ENCODE measurements around the gene PUM1. TPM values are rescaled to one million over a fixed set of nuclear protein-coding genes. Genes with fewer than 3 reads are reported as not detected.

The PUM1 gene
- total and polyA plus RNA-seq, 9 donors, result 36.3 to 125 (median 112) TPM

DNA sequence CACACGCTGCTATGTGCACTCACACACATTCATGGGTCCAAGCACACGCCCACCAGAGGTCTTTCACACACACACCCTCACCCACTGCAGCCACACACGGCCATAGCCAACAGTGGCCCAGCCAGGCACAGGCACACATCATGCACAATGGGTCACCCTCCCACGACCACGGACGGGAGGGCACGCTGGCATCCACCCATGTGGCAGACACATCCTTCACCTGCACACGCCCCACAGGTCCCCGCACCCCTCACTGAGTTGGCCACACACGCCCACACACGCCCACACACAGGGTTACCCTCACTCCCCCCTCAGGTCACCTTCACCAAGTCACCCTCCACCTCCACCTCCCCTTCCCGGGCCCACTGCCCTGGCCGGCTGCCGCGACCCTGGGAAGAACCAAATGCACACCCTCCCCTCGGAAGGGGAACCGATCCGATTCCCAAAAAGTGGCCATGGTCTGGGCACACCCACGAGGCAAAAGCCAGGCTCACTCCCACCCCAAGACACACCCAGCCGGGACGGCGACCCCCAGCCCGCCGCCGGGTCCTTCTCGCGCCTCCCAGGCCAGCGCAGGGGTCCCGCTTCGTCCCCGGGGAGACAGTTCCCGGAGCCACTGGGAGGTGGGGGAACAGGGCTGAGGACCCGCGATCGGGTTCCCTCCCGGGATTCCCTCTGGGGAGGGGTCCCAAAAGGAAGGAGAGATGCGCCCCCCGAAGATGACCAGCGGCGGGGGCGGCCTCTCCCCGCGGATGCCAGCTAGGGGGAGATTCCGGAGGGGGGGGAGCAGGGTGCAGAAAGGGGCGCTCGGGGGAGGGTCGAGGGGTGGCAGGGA is 157.8 kb downstream of the PUM1 start:
- DNase-seq, result peak in 2 of 5 donors; percentile 48 to 51
- no peaks in the 10 kb centered on the region for H3K27me3 ChIP-seq
- 11 to 12% (median 11%) methylated on average over 36 to 47 of the region's 47 CpGs for WGBS, 3 donors
- TF ChIP-seq, protein P1, sequence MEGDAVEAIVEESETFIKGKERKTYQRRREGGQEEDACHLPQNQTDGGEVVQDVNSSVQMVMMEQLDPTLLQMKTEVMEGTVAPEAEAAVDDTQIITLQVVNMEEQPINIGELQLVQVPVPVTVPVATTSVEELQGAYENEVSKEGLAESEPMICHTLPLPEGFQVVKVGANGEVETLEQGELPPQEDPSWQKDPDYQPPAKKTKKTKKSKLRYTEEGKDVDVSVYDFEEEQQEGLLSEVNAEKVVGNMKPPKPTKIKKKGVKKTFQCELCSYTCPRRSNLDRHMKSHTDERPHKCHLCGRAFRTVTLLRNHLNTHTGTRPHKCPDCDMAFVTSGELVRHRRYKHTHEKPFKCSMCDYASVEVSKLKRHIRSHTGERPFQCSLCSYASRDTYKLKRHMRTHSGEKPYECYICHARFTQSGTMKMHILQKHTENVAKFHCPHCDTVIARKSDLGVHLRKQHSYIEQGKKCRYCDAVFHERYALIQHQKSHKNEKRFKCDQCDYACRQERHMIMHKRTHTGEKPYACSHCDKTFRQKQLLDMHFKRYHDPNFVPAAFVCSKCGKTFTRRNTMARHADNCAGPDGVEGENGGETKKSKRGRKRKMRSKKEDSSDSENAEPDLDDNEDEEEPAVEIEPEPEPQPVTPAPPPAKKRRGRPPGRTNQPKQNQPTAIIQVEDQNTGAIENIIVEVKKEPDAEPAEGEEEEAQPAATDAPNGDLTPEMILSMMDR (IDR thresholded peaks at IDR 0.05), result no peak
- H3K27ac ChIP-seq, result peak overlapping the region in 1 of 2 donors; percentile 2
- H3K36me3 ChIP-seq, result no peaks in the 10 kb centered on the region
- intact Hi-C loops (cut with DNase I), result no loop called here
- peak overlapping the region; percentile 47 for H3K4me3 ChIP-seq
- H3K9me3 ChIP-seq, result no peaks in the 10 kb centered on the region
- peaks cover 7% of the 10 kb centered on the region for H3K4me1 ChIP-seq (ENCODE audit: insufficient read depth)

DNA sequence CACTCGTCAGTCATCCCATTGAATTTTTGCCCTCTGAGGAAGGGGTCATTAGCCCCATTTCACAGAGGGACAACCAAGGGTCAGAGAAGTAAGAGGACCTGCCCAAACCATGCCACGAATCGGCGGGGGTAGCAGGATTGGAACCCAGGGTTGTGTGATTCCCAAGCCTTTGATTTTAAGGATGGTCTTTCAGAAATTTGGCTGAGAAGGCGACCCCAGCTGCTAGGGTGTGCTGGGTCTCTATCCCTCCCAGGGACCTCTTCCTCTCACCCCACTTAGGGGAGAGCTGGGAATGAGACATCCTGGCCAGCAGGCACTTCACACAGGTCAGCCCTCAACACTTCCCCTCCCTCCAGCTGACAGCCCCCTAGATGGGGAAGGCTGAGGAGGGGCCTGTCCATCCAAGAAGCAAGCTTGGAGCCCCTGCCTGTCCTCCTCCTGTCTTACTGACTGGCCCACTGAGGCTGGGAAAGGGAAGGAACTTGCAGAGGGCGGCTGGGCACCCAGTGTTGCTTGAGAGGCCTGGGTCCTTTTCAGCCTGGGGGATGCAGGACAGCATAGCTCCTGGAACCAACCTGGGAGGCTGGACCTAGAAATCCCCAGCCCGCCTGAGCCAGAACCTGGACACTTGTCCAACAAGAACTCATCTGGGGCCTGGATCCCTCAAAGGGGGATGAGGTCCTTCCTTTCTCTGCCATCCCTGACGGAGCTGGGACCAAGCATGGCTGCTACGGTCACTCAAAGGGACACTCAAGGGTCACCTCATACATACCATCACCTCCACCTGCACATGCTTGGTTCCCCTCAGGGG is 158.7 kb downstream of the PUM1 start:
- Histone ChIP-seq H3K27ac (no peak overlapping the region), H3K9me3 (no peaks in the 10 kb centered on the region), H3K4me1 (ENCODE audit: insufficient read depth) (peaks cover 15% of the 10 kb centered on the region), H3K36me3 (no peaks in the 10 kb centered on the region), H3K4me3 (no peak overlapping the region), H3K27me3 (no peaks in the 10 kb centered on the region)
- 92 to 99% (median 97%) methylated on average over 9 of the region's 9 CpGs for WGBS, 3 donors
- peak in 1 of 5 donors; percentile 31 for DNase-seq
- intact Hi-C loops (cut with DNase I), result no loop called here
- TF ChIP-seq POLR2A (IDR thresholded peaks at IDR 0.05) (no peak), EP300 (IDR thresholded peaks at IDR 0.05) (no peak)
- TF ChIP-seq, protein P1 (IDR thresholded peaks at IDR 0.05), result no peak

DNA sequence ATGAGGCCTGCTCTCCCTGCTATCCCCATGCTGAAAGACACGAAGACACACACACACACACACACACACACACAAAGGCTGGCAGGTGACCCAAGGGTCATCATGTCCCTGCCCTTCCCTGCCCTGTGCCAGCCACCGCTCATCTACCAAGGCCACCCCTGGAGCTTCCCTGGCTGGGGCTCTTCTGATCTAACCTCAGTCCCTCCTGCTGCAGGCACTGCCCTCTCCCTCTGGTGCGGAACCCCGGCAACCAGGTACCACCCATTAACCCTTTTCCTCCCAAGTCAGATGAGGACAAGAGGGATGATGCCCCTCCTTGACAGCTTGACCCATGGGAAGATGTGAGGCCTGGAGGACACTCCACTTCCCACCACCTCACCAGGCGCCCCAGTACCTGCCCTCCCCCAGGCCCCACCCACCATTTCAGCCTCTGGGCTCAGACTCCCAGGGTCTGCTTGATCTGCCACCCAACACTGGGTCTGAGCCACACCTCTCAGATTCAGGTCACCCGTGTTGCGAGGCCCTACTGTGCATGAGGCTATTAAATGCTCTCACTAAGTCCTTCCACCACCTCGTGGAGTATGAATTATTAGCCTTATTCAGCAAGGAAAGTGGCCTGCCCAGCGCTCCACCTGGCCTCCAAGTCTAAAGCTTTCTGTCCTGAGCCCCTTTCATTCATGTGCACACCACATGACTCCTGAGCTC is 159.4 kb downstream of the PUM1 start:
- Histone ChIP-seq H3K9me3 (no peaks in the 10 kb centered on the region), H3K36me3 (no peaks in the 10 kb centered on the region), H3K4me3 (no peak overlapping the region), H3K4me1 (ENCODE audit: insufficient read depth) (peaks cover 15% of the 10 kb centered on the region), H3K27me3 (no peaks in the 10 kb centered on the region), H3K27ac (no peak overlapping the region)
- WGBS, 3 donors, result 69 to 78% (median 71%) methylated on average over 9 of the region's 9 CpGs
- peak in 1 of 5 donors; percentile 8 for DNase-seq
- intact Hi-C loops (cut with DNase I), result no loop called here
- TF ChIP-seq POLR2A (IDR thresholded peaks at IDR 0.05) (no peak), EP300 (IDR thresholded peaks at IDR 0.05) (no peak)
- TF ChIP-seq, protein P1 (IDR thresholded peaks at IDR 0.05), result no peak

DNA sequence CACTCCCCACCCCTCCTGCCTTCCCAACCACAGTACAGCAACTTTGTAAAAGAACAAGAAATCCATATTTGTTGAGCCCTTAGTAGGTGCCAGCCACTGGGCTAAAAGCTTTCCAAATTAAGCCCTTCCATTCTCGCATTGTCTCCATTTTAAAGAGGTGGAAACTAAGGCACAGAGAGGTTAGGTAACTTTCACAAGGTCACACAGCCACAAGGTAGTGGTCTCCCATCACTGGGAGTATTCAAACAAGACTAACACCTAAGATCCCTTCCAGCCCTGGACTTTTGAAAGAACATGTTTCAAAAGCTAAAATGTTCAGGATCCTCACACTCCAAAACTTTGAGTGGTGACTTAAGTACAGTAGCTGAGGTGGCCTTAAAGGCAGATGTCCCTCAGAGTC is 160.1 kb downstream of the PUM1 start:
- 94 to 100% (median 96%) methylated on average over 1 of the region's 1 CpG for WGBS, 3 donors
- H3K4me3 ChIP-seq, result no peak overlapping the region

More for the DNA sequence above, 160.1 kb downstream of the PUM1 start:
- intact Hi-C loops (cut with DNase I), result no loop called here
- no peak overlapping the region for H3K27ac ChIP-seq
- H3K9me3 ChIP-seq, result no peaks in the 10 kb centered on the region
- peak in 1 of 5 donors; percentile 0 for DNase-seq
- TF ChIP-seq EP300 (IDR thresholded peaks at IDR 0.05), result no peak
- TF ChIP-seq, protein P1 (IDR thresholded peaks at IDR 0.05), result no peak
- no peak for TF ChIP-seq POLR2A (IDR thresholded peaks at IDR 0.05)
- H3K4me1 ChIP-seq (ENCODE audit: insufficient read depth), result peaks cover 15% of the 10 kb centered on the region
- H3K27me3 ChIP-seq, result no peaks in the 10 kb centered on the region
- no peaks in the 10 kb centered on the region for H3K36me3 ChIP-seq
